CD4-positive, alpha-beta memory T cell (primary cell): ENCODE data around the gene AKT3. TPM values are rescaled to one million over a fixed set of nuclear protein-coding genes. Genes with fewer than 3 reads are reported as not detected.

Experiments
- CTCF ChIA-PET: fragments of 350-600 bp; sonication (Branson Sonifier 250); formaldehyde crosslinking; loops from one replicate; lab custom pipeline; 2021; ENCODE audit warnings: inconsistent platforms; ENCODE audit not compliant: partially characterized antibody; lab: Charles Lee
- POLR2A ChIA-PET: fragments of 350-600 bp; sonication (Branson Sonifier 250); formaldehyde crosslinking; loops from one replicate; lab custom pipeline; 2021; ENCODE audit not compliant: partially characterized antibody; lab: Charles Lee
- DNase-seq, 5 donors: peaks; one replicate each; pipeline versions ENCODE4 v3.0.0 to v3.0.0-alpha.2; 2020 to 2022; ENCODE audit warnings: mixed read lengths in 1 of 5
- H3K27ac ChIP-seq: one replicate; pipeline ENCODE4 v1.7.0; 2013; ENCODE audit warnings: low read depth, low read length
- H3K27me3 ChIP-seq: 2 replicates; pipeline ENCODE4 v1.7.0; 2013; ENCODE audit warnings: mild to moderate bottlenecking, low read length, moderate library complexity; ENCODE audit not compliant: insufficient read depth
- H3K36me3 ChIP-seq: 2 replicates; pipeline ENCODE4 v1.7.0; 2013; ENCODE audit warnings: mild to moderate bottlenecking, low read length, moderate library complexity; ENCODE audit not compliant: insufficient read depth
- H3K4me1 ChIP-seq: 2 replicates; pipeline ENCODE4 v1.7.0; 2013; ENCODE audit warnings: mild to moderate bottlenecking, low read length, moderate library complexity; ENCODE audit not compliant: insufficient read depth
- H3K4me3 ChIP-seq, 2 donors: one replicate each; pipeline ENCODE4 v1.7.0; 2013; ENCODE audit warnings: low read length in 2 of 2, mild to moderate bottlenecking in 1 of 2
- H3K9me3 ChIP-seq, 2 donors: one replicate each; pipeline ENCODE4 v1.7.0; 2013; ENCODE audit warnings: low read length in 2 of 2, control low read depth in 1 of 2; ENCODE audit not compliant: control insufficient read depth in 1 of 2
- H3K27ac Mint-ChIP-seq, 7 donors: one replicate each; pipeline ENCODE4 v1.8.0; 2020 to 2021; ENCODE audit warnings: mixed read lengths in 7 of 7, mild to moderate bottlenecking in 6 of 7, inconsistent platforms in 3 of 7, moderate library complexity in 3 of 7
- H3K27me3 Mint-ChIP-seq, 2 donors: one replicate each; pipeline ENCODE4 v1.8.0; 2020 to 2021; ENCODE audit warnings: mixed read lengths in 2 of 2
- H3K36me3 Mint-ChIP-seq, 2 donors: one replicate each; pipeline ENCODE4 v1.8.0; 2020 to 2021; ENCODE audit warnings: mixed read lengths in 2 of 2, inconsistent platforms in 1 of 2, mild to moderate bottlenecking in 1 of 2
- H3K4me1 Mint-ChIP-seq, 4 donors: one replicate each; pipeline ENCODE4 v1.8.0; 2020 to 2021; ENCODE audit warnings: mixed read lengths in 4 of 4, mild to moderate bottlenecking in 1 of 4
- H3K4me3 Mint-ChIP-seq, 8 donors: one replicate each; pipeline ENCODE4 v1.8.0; 2020 to 2021; ENCODE audit warnings: mixed read lengths in 8 of 8, mild to moderate bottlenecking in 7 of 8, moderate library complexity in 6 of 8, inconsistent platforms in 3 of 8
- H3K9me3 Mint-ChIP-seq, 8 donors: one replicate each; pipeline ENCODE4 v1.8.0; 2020 to 2021; ENCODE audit warnings: mixed read lengths in 8 of 8, mild to moderate bottlenecking in 5 of 8, inconsistent platforms in 3 of 8, moderate library complexity in 1 of 8
- intact Hi-C: fragments of 100-400 bp; cut with micrococcal nuclease; formaldehyde crosslinking; loops from one replicate; pipeline ENCODE4 v1.15.1; 2023
- polyA plus RNA-seq, 2 donors: library from polyadenylated mRNA; unstranded; fragments of 300-500 nt; fragmentation: Illumina TruSeq; gene quantifications; one replicate each; pipeline ENCODE4 v1.2.3, GENCODE V29; 2021
- total RNA-seq, 2 experiments: library from RNA; stranded (reverse); gene quantifications; one replicate each; pipeline ENCODE4 v1.2.3, GENCODE V29; 2021

The AKT3 gene
- total and polyA plus RNA-seq, 4 experiments from 2014 or later: 0.56 to 152 (median 77.1) TPM

GRCh38 chr1:243587823-243588560 is 262.1 kb downstream of the AKT3 start:
- Histone ChIP-seq H3K9me3 (no peaks in the 10 kb centered on the region), H3K36me3 (peaks cover 4% of the 10 kb centered on the region), H3K27ac (no peak overlapping the region), H3K4me3 (no peak overlapping the region), H3K27me3 (no peaks in the 10 kb centered on the region), H3K4me1 (no peaks in the 10 kb centered on the region)
- Mint-ChIP-seq H3K27ac (peak overlapping the region in 5 of 7 donors; percentile 5 to 71 (median 37)), H3K36me3 (peaks cover 68 to 81% of the 10 kb centered on the region in 2 donors), H3K4me3 (no peak overlapping the region), H3K27me3 (no peaks in the 10 kb centered on the region), H3K4me1 (peaks cover 10 to 37% (median 17%) of the 10 kb centered on the region in 4 donors), H3K9me3 (peaks cover 14 to 48% (median 34%) of the 10 kb centered on the region in 8 donors)
- intact Hi-C loops: no loop called here
- no peak for DNase-seq
- ChIA-PET CTCF (no interaction called here), POLR2A (no interaction called here)

GRCh38 chr1:243587285-243587684 is 262.8 kb downstream of the AKT3 start:
- Histone ChIP-seq H3K4me1 (no peaks in the 10 kb centered on the region), H3K27me3 (no peaks in the 10 kb centered on the region), H3K36me3 (peaks cover 4% of the 10 kb centered on the region), H3K9me3 (no peaks in the 10 kb centered on the region), H3K27ac (no peak overlapping the region), H3K4me3 (no peak overlapping the region)
- H3K36me3 Mint-ChIP-seq: peaks cover 73 to 81% of the 10 kb centered on the region in 2 donors
- H3K27me3 Mint-ChIP-seq: no peaks in the 10 kb centered on the region
- H3K4me1 Mint-ChIP-seq: peaks cover 10 to 38% (median 17%) of the 10 kb centered on the region in 4 donors
- intact Hi-C loops: no loop called here
- no peak overlapping the region for H3K27ac Mint-ChIP-seq
- CTCF ChIA-PET: interaction anchor here (0.6 kb wide), 1 partner anchor 40 kb away, joined by 3 read pairs; no protein-coding TSS in a partner anchor
- no peak for DNase-seq
- no peak overlapping the region for H3K4me3 Mint-ChIP-seq
- peaks cover 14 to 55% (median 39%) of the 10 kb centered on the region in 8 donors for H3K9me3 Mint-ChIP-seq
- POLR2A ChIA-PET: no interaction called here

- peaks cover 68 to 81% of the 10 kb centered on the region in 2 donors for H3K36me3 Mint-ChIP-seq
Observed at GRCh38 chr1:243585982-243586381, 264.1 kb downstream of the AKT3 start.

GRCh38 chr1:243582326-243582725 is 267.7 kb downstream of the AKT3 start:
- ChIA-PET POLR2A (interaction anchor here (0.6 kb wide), 1 partner anchor 10 kb away, joined by 3 read pairs; no protein-coding TSS in a partner anchor), CTCF (interaction anchor here (0.8 kb wide), 1 partner anchor 15 kb away, joined by 3 read pairs; no protein-coding TSS in a partner anchor)
- Histone ChIP-seq H3K27me3 (no peaks in the 10 kb centered on the region), H3K27ac (no peak overlapping the region), H3K4me1 (no peaks in the 10 kb centered on the region), H3K9me3 (no peaks in the 10 kb centered on the region), H3K36me3 (peaks cover 4% of the 10 kb centered on the region), H3K4me3 (no peak overlapping the region)
- H3K27me3 Mint-ChIP-seq: no peaks in the 10 kb centered on the region
- H3K36me3 Mint-ChIP-seq: peaks cover 65 to 81% of the 10 kb centered on the region in 2 donors
- H3K27ac Mint-ChIP-seq: no peak overlapping the region
- H3K4me3 Mint-ChIP-seq: no peak overlapping the region
- peaks cover 0 to 17% (median 5%) of the 10 kb centered on the region in 4 donors for H3K4me1 Mint-ChIP-seq
- intact Hi-C loops: no loop called here
- DNase-seq: no peak
- peaks cover 10 to 53% (median 42%) of the 10 kb centered on the region in 8 donors for H3K9me3 Mint-ChIP-seq

More at GRCh38 chr1:243585982-243586381, 264.1 kb downstream of the AKT3 start:
- Histone ChIP-seq H3K4me3 (no peak overlapping the region), H3K27me3 (no peaks in the 10 kb centered on the region), H3K9me3 (no peaks in the 10 kb centered on the region), H3K4me1 (no peaks in the 10 kb centered on the region), H3K27ac (no peak overlapping the region), H3K36me3 (peaks cover 4% of the 10 kb centered on the region)
- Mint-ChIP-seq H3K9me3 (peaks cover 14 to 66% (median 45%) of the 10 kb centered on the region in 8 donors), H3K27me3 (no peaks in the 10 kb centered on the region), H3K27ac (no peak overlapping the region), H3K4me1 (peaks cover 10 to 37% (median 17%) of the 10 kb centered on the region in 4 donors), H3K4me3 (no peak overlapping the region)
- POLR2A ChIA-PET: no interaction called here
- CTCF ChIA-PET: no interaction called here
- no peak for DNase-seq
- intact Hi-C loops: no loop called here

- H3K36me3 Mint-ChIP-seq: peaks cover 69 to 84% of the 10 kb centered on the region in 2 donors
- H3K4me3 ChIP-seq: no peak overlapping the region
- no peaks in the 10 kb centered on the region for H3K27me3 ChIP-seq
- CTCF ChIA-PET: interaction anchor here (1.3 kb wide), 1 partner anchor 14 kb away, joined by 3 read pairs; no protein-coding TSS in a partner anchor
- H3K27me3 Mint-ChIP-seq: no peaks in the 10 kb centered on the region
- H3K36me3 ChIP-seq: no peaks in the 10 kb centered on the region
- no peak overlapping the region for H3K27ac Mint-ChIP-seq
- no peaks in the 10 kb centered on the region for H3K9me3 ChIP-seq
- no peak for DNase-seq
- H3K27ac ChIP-seq: no peak overlapping the region
- H3K4me3 Mint-ChIP-seq: no peak overlapping the region
- POLR2A ChIA-PET: no interaction called here
- intact Hi-C loops: loop anchor here (1.0 kb wide), 1 partner anchor 8 kb away; no protein-coding TSS in a partner anchor
- no peaks in the 10 kb centered on the region for H3K4me1 ChIP-seq
- H3K9me3 Mint-ChIP-seq: peaks cover 9 to 48% (median 37%) of the 10 kb centered on the region in 8 donors
- H3K4me1 Mint-ChIP-seq: peaks cover 0 to 18% (median 6%) of the 10 kb centered on the region in 4 donors
Observed at GRCh38 chr1:243580984-243581383, 269.1 kb downstream of the AKT3 start.

- H3K27me3 ChIP-seq: no peaks in the 10 kb centered on the region
- no peaks in the 10 kb centered on the region for H3K36me3 ChIP-seq
- ChIA-PET CTCF (interaction anchor here (1.3 kb wide), 1 partner anchor 14 kb away, joined by 3 read pairs; no protein-coding TSS in a partner anchor), POLR2A (no interaction called here)
- no peak overlapping the region for H3K27ac Mint-ChIP-seq
- no peak for DNase-seq
- H3K4me3 ChIP-seq: no peak overlapping the region
- H3K36me3 Mint-ChIP-seq: peaks cover 64 to 81% of the 10 kb centered on the region in 2 donors
- H3K4me3 Mint-ChIP-seq: no peak overlapping the region
- H3K9me3 Mint-ChIP-seq: peaks cover 6 to 42% (median 31%) of the 10 kb centered on the region in 8 donors
- H3K9me3 ChIP-seq: no peaks in the 10 kb centered on the region
- no peaks in the 10 kb centered on the region for H3K4me1 ChIP-seq
- intact Hi-C loops: no loop called here
- no peaks in the 10 kb centered on the region for H3K27me3 Mint-ChIP-seq
- peaks cover 0 to 19% (median 7%) of the 10 kb centered on the region in 4 donors for H3K4me1 Mint-ChIP-seq
- no peak overlapping the region for H3K27ac ChIP-seq
Observed at GRCh38 chr1:243580072-243580471, 270.0 kb downstream of the AKT3 start.

- Mint-ChIP-seq H3K36me3 (peaks cover 65 to 72% of the 10 kb centered on the region in 2 donors), H3K9me3 (peaks cover 0 to 7% (median 0%) of the 10 kb centered on the region in 8 donors), H3K4me1 (peaks cover 0 to 9% (median 4%) of the 10 kb centered on the region in 4 donors), H3K27ac (no peak overlapping the region), H3K4me3 (no peak overlapping the region), H3K27me3 (no peaks in the 10 kb centered on the region)
- no peaks in the 10 kb centered on the region for H3K36me3 ChIP-seq
- no peaks in the 10 kb centered on the region for H3K9me3 ChIP-seq
- intact Hi-C loops: no loop called here
- H3K4me1 ChIP-seq: no peaks in the 10 kb centered on the region
- no peak overlapping the region for H3K27ac ChIP-seq
- POLR2A ChIA-PET: no interaction called here
- no peak overlapping the region for H3K4me3 ChIP-seq
- CTCF ChIA-PET: no interaction called here
- no peaks in the 10 kb centered on the region for H3K27me3 ChIP-seq
- no peak for DNase-seq
Observed at GRCh38 chr1:243575070-243575469, 275.0 kb downstream of the AKT3 start.
